ENCODE data around the gene DHRS7B. TPM values are rescaled to one million over a fixed set of nuclear protein-coding genes. Genes with fewer than 3 reads are reported as not detected.

DHRS7B gene
- total RNA-seq, 1 experiment from 2014 or later: 29.5 TPM

GRCh38 chr17:21199856-21200255, 73.1 kb downstream of the DHRS7B start:
- Histone ChIP-seq H3K27ac (ENCODE audit: low read length) (no peak overlapping the region), H3K9ac (ENCODE audit: low read length) (no peak overlapping the region), H3F3A (ENCODE audit: low read length, unreplicated experiment) (no peaks in the 10 kb centered on the region), H3K4me3 (ENCODE audit: low read length) (no peak overlapping the region), H3K79me2 (ENCODE audit: low read length) (peaks cover 77% of the 10 kb centered on the region), H2AFZ (ENCODE audit: low read length) (no peak overlapping the region), H3K9me2 (replicated peaks; ENCODE audit: low read length) (no peaks in the 10 kb centered on the region), H3K4me1 (ENCODE audit: insufficient read depth, low read length) (peaks cover 6% of the 10 kb centered on the region; the same call in 1 of the 2 replicates), H3K27me3 (ENCODE audit: low read length) (no peaks in the 10 kb centered on the region), H3K9me3 (ENCODE audit: low read length) (no peaks in the 10 kb centered on the region), H3K36me3 (ENCODE audit: low read depth, low read length) (peaks cover 26% of the 10 kb centered on the region), H3K4me2 (ENCODE audit: low read length) (no peak overlapping the region), H4K20me1 (ENCODE audit: low read length) (peaks cover 54% of the 10 kb centered on the region)
- POLR2A ChIA-PET (ENCODE audit: unreplicated experiment): no interaction called here
- intact Hi-C loops (cut with micrococcal nuclease): no loop called here
- BruUV-seq (replicated peaks): no TSS peak
- CTCF ChIA-PET: no interaction called here
- no peak for ATAC-seq
- TF ChIP-seq EZH2phosphoT487 (IDR thresholded peaks at IDR 0.05; ENCODE audit: borderline replicate concordance, low read length): no peak
- TF ChIP-seq EZH2 (IDR thresholded peaks at IDR 0.05; ENCODE audit: low read length, unreplicated experiment): no peak
- TF ChIP-seq CTCF (conservative IDR thresholded peaks at IDR 0.05; ENCODE audit: low read depth, low read length): no peak
- DNase-seq: no peak

- Histone ChIP-seq H2AFZ (ENCODE audit: low read length) (no peak overlapping the region), H3K4me3 (ENCODE audit: low read length) (no peak overlapping the region), H3K27me3 (ENCODE audit: low read length) (no peaks in the 10 kb centered on the region), H3K4me2 (ENCODE audit: low read length) (no peak overlapping the region), H3F3A (ENCODE audit: low read length, unreplicated experiment) (no peaks in the 10 kb centered on the region), H3K27ac (ENCODE audit: low read length) (no peak overlapping the region), H3K36me3 (ENCODE audit: low read depth, low read length) (peaks cover 26% of the 10 kb centered on the region), H3K4me1 (ENCODE audit: insufficient read depth, low read length) (peaks cover 6% of the 10 kb centered on the region; the same call in 1 of the 2 replicates), H3K9ac (ENCODE audit: low read length) (no peak overlapping the region), H4K20me1 (ENCODE audit: low read length) (peaks cover 63% of the 10 kb centered on the region), H3K9me3 (ENCODE audit: low read length) (no peaks in the 10 kb centered on the region), H3K79me2 (ENCODE audit: low read length) (peaks cover 86% of the 10 kb centered on the region), H3K9me2 (replicated peaks; ENCODE audit: low read length) (no peaks in the 10 kb centered on the region)
- ATAC-seq (no peak), DNase-seq (no peak)
- ChIA-PET POLR2A (ENCODE audit: unreplicated experiment) (no interaction called here), CTCF (no interaction called here)
- no TSS peak for BruUV-seq (replicated peaks)
- intact Hi-C loops (cut with micrococcal nuclease): no loop called here
- TF ChIP-seq EZH2 (IDR thresholded peaks at IDR 0.05; ENCODE audit: low read length, unreplicated experiment) (no peak), EZH2phosphoT487 (IDR thresholded peaks at IDR 0.05; ENCODE audit: borderline replicate concordance, low read length) (no peak), CTCF (conservative IDR thresholded peaks at IDR 0.05; ENCODE audit: low read depth, low read length) (no peak)
Observed at GRCh38 chr17:21200590-21201297, 74.0 kb downstream of the DHRS7B start.

- Histone ChIP-seq H3K9ac (ENCODE audit: low read length) (no peak overlapping the region), H3F3A (ENCODE audit: low read length, unreplicated experiment) (no peaks in the 10 kb centered on the region)
Observed at GRCh38 chr17:21201298-21201595, 74.5 kb downstream of the DHRS7B start.

More at GRCh38 chr17:21201298-21201595, 74.5 kb downstream of the DHRS7B start:
- H4K20me1 ChIP-seq (ENCODE audit: low read length): peaks cover 68% of the 10 kb centered on the region
- H2AFZ ChIP-seq (ENCODE audit: low read length): no peak overlapping the region
- no peaks in the 10 kb centered on the region for H3K27me3 ChIP-seq (ENCODE audit: low read length)
- no peaks in the 10 kb centered on the region for H3K9me2 ChIP-seq (replicated peaks; ENCODE audit: low read length)
- ChIA-PET POLR2A (ENCODE audit: unreplicated experiment) (no interaction called here), CTCF (no interaction called here)
- peaks cover 6% of the 10 kb centered on the region; the same call in 1 of the 2 replicates for H3K4me1 ChIP-seq (ENCODE audit: insufficient read depth, low read length)
- no peaks in the 10 kb centered on the region for H3K9me3 ChIP-seq (ENCODE audit: low read length)
- no TSS peak for BruUV-seq (replicated peaks)
- ATAC-seq (no peak), DNase-seq (peak; percentile 9)
- H3K4me2 ChIP-seq (ENCODE audit: low read length): no peak overlapping the region
- TF ChIP-seq EZH2phosphoT487 (IDR thresholded peaks at IDR 0.05; ENCODE audit: borderline replicate concordance, low read length): no peak
- no peak for TF ChIP-seq EZH2 (IDR thresholded peaks at IDR 0.05; ENCODE audit: low read length, unreplicated experiment)
- no peak for TF ChIP-seq CTCF (conservative IDR thresholded peaks at IDR 0.05; ENCODE audit: low read depth, low read length)
- peaks cover 91% of the 10 kb centered on the region for H3K79me2 ChIP-seq (ENCODE audit: low read length)
- H3K4me3 ChIP-seq (ENCODE audit: low read length): no peak overlapping the region
- H3K27ac ChIP-seq (ENCODE audit: low read length): no peak overlapping the region
- intact Hi-C loops (cut with micrococcal nuclease): no loop called here
- H3K36me3 ChIP-seq (ENCODE audit: low read depth, low read length): peaks cover 25% of the 10 kb centered on the region

Measured in PC-3 (cell line).